ENCODE results near the gene AZU1.
A peak's percentile ranks its signal among the peaks of the same experiment; 100 is the strongest.

AZU1 gene

GRCh38 chr19:805600-806550 lies 21.8 kb upstream of the AZU1 start:
- Histone ChIP-seq H3K4me1 (ENCODE audit: control insufficient read depth, insufficient read depth, low read length) (peaks cover 19% of the 10 kb centered on the region), H3K4me3 (ENCODE audit: low read depth, low read length) (no peak overlapping the region), H3K9me3 (ENCODE audit: control insufficient read depth, insufficient read depth, low read depth, low read length) (no peaks in the 10 kb centered on the region), H3K27ac (ENCODE audit: extremely low read depth, low read depth, low read length) (peak overlapping the region; percentile 8; the same call in 1 of the 2 replicates), H3K36me3 (ENCODE audit: control insufficient read depth in 2 of 2, insufficient read depth in 1 of 2, low read length in 2 of 2) (peaks cover 25 to 98% of the 10 kb centered on the region in 2 experiments; a peak in 2 of 3 replicates)
- CTCF ChIA-PET, result interaction anchor here (1.2 kb wide), 1 partner anchor 35 kb away, joined by 6 read pairs; no protein-coding TSS in a partner anchor
- TF ChIP-seq HIC1 (tag by site-specific recombination; IDR thresholded peaks at IDR 0.05) (peak; percentile 42; the same call in 1 of the 2 replicates), ZBTB8A (tag by site-specific recombination; IDR thresholded peaks at IDR 0.05) (no peak)
- POLR2A ChIA-PET, result interaction anchor here (0.6 kb wide), 1 partner anchor 19 kb away, joined by 5 read pairs; no protein-coding TSS in a partner anchor

DNA sequence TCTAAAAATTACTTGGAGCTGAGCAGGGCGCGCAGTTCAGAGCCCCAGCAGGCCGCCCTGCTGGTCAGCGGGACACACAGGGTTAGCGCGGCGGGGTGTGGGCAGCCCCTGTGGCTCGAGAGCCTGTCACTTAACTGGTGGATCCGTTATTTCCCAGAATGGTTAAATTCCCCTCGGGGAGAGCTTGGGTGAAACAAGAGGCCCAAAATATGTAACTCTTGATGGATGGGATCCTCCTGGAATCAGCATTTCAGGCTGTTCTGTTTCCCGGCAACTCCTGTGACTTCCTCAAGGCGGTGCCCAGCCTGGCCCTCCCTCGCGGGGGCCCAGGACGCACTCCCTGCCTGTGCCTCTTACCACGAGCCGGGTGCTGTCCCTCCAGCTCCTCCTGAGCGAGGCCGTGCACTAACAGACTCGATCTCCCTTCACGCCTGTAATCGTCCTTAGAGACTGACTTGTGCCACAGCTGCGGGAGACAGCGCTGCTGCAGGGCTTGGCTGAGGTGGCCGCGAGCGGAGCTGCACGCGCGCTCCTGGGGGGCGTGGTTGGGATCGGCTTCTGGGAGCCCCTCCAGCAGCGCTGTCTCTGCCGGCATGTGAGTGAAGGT lies 20.7 kb upstream of the AZU1 start:
- ChIA-PET POLR2A (no interaction called here), CTCF (interaction anchor here (0.6 kb wide), 1 partner anchor 36 kb away, joined by 3 read pairs; no protein-coding TSS in a partner anchor)
- H3K27ac ChIP-seq (ENCODE audit: extremely low read depth, low read depth, low read length), result no peak overlapping the region
- peaks cover 9% of the 10 kb centered on the region; the same call in 1 of the 2 replicates for H3K4me1 ChIP-seq (ENCODE audit: control insufficient read depth, insufficient read depth, low read length)
- no peaks in the 10 kb centered on the region for H3K9me3 ChIP-seq (ENCODE audit: control insufficient read depth, insufficient read depth, low read depth, low read length)
- TF ChIP-seq ATF2 (tag by site-specific recombination; IDR thresholded peaks at IDR 0.05; ENCODE audit: low read depth) (no peak), HIC1 (tag by site-specific recombination; IDR thresholded peaks at IDR 0.05) (0 out of 2 replicates have a peak, but pooled peaks have one; percentile 27)
- TF ChIP-seq, protein P1, sequence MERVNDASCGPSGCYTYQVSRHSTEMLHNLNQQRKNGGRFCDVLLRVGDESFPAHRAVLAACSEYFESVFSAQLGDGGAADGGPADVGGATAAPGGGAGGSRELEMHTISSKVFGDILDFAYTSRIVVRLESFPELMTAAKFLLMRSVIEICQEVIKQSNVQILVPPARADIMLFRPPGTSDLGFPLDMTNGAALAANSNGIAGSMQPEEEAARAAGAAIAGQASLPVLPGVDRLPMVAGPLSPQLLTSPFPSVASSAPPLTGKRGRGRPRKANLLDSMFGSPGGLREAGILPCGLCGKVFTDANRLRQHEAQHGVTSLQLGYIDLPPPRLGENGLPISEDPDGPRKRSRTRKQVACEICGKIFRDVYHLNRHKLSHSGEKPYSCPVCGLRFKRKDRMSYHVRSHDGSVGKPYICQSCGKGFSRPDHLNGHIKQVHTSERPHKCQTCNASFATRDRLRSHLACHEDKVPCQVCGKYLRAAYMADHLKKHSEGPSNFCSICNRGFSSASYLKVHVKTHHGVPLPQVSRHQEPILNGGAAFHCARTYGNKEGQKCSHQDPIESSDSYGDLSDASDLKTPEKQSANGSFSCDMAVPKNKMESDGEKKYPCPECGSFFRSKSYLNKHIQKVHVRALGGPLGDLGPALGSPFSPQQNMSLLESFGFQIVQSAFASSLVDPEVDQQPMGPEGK (tag by site-specific recombination; IDR thresholded peaks at IDR 0.05), result 0 out of 2 replicates have a peak, but pooled peaks have one; percentile 14
- peaks cover 25 to 98% of the 10 kb centered on the region in 2 experiments; a peak in 2 of 3 replicates for H3K36me3 ChIP-seq (ENCODE audit: control insufficient read depth in 2 of 2, insufficient read depth in 1 of 2, low read length in 2 of 2)
- no peak overlapping the region for H3K4me3 ChIP-seq (ENCODE audit: low read depth, low read length)

GRCh38 chr19:807627-808422 lies 19.8 kb upstream of the AZU1 start:
- CTCF ChIA-PET, result interaction anchor here (2.2 kb wide), 1 partner anchor 9 kb away, joined by 5 read pairs; no protein-coding TSS in a partner anchor
- Histone ChIP-seq H3K4me3 (ENCODE audit: low read depth, low read length) (no peak overlapping the region), H3K9me3 (ENCODE audit: control insufficient read depth, insufficient read depth, low read depth, low read length) (no peaks in the 10 kb centered on the region), H3K27ac (ENCODE audit: extremely low read depth, low read depth, low read length) (peak overlapping the region; percentile 37; the same call in 1 of the 2 replicates), H3K36me3 (ENCODE audit: control insufficient read depth in 2 of 2, insufficient read depth in 1 of 2, low read length in 2 of 2) (peaks cover 25 to 95% of the 10 kb centered on the region in 2 experiments; a peak in 2 of 3 replicates), H3K4me1 (ENCODE audit: control insufficient read depth, insufficient read depth, low read length) (no peaks in the 10 kb centered on the region)
- POLR2A ChIA-PET, result interaction anchor here (0.6 kb wide), 1 partner anchor 11 kb away, joined by 3 read pairs; no protein-coding TSS in a partner anchor
- TF ChIP-seq ZBTB10 (tag by site-specific recombination; IDR thresholded peaks at IDR 0.05) (no peak), PBX3 (CRISPR knock-in tag; IDR thresholded peaks at IDR 0.05) (no peak), HIC1 (tag by site-specific recombination; IDR thresholded peaks at IDR 0.05) (peak; percentile 32; the same call in 1 of the 2 replicates), KLF10 (tag by site-specific recombination; IDR thresholded peaks at IDR 0.05) (no peak), GLI2 (tag by site-specific recombination; IDR thresholded peaks at IDR 0.05; ENCODE audit: borderline replicate concordance, low read depth) (no peak)

All from HEK293 (cell line).